ENCODE results near the gene COL6A5. TPM values are rescaled to one million over a fixed set of nuclear protein-coding genes. Genes with fewer than 3 reads are reported as not detected.
"Not testable (repeated sequence)": the region's sequence is repeated elsewhere in the genome, so short reads cannot be mapped to it uniquely, and the experiment has no call there.

COL6A5 gene
- total and polyA plus RNA-seq, 2 experiments from 2014 or later = 0.03 to 0.05 TPM

DNA sequence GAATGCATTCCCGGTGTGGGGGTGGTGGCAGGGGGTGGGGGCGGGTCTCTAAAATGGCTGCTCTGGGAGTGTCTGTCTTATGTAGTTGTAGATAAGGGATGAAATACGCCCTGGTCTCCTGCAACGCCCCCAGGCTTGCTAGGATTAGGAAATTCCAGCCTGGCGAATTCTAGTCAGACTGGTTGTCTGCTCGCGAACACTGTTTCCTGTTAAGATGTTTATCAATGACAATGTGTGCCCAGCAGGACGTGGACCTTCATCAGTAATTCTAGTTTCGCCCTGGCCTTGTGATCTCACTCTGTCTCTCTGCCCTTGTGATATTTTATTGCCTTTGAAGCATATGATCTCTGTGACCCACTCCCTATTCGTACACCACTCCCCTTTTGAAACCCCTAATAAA is 62.8 kb downstream of the COL6A5 start:
- peaks cover 31% of the 10 kb centered on the region for H3K9me3 Mint-ChIP-seq
- not testable (repeated sequence) for H3K4me3 ChIP-seq; H3F3A ChIP-seq (replicated peaks; ENCODE audit: low read depth); H3K27ac ChIP-seq (ENCODE audit: low read depth); H3K4me2 ChIP-seq; H4K20me1 ChIP-seq (replicated peaks; ENCODE audit: insufficient read depth); H3K4me3 Mint-ChIP-seq; H3K27me3 ChIP-seq (ENCODE audit: insufficient read depth); ATAC-seq; H3K36me3 ChIP-seq (ENCODE audit: insufficient read depth); H3K27me3 Mint-ChIP-seq (ENCODE audit: insufficient read depth, low read depth, poor library complexity); H3K4me1 Mint-ChIP-seq; H3K27ac Mint-ChIP-seq; H2AFZ ChIP-seq; H3K4me1 ChIP-seq (ENCODE audit: insufficient read depth); H3K79me2 ChIP-seq (replicated peaks; ENCODE audit: insufficient read depth)
- H3K9me2 ChIP-seq (ENCODE audit: insufficient read depth) = 0 out of 2 replicates have a peak, but pooled peaks cover 10% of the 10 kb centered on the region
- peaks cover 21% of the 10 kb centered on the region; the same call in 2 of the 3 replicates for H3K36me3 Mint-ChIP-seq (ENCODE audit: low read depth)
- DNase-seq (ENCODE audit: low spot score) = peak; percentile 11

DNA sequence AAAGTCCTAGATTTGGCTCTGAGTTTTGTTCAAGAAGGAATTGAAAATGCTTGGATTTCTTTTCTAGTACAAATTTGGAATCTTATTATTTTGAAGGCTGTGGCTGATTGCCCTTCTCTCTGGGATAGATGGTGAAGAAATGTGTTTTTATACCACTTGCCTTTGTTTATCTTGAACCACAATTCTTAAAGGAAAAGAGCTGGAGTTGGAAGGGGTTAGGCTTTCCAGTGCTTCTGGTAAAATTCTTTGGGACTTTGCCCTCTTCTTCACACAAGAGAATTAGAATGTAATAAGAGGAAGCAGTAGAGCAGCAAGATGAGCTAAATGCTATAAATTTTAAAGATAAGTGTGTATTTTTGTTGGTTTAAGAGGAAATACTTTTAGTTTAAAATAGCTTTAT is 65.8 kb downstream of the COL6A5 start:
- H3K4me3 ChIP-seq = no peak overlapping the region
- 0 out of 2 replicates have a peak, but pooled peaks cover 10% of the 10 kb centered on the region for H3K9me2 ChIP-seq (ENCODE audit: insufficient read depth)
- H3K4me2 ChIP-seq = no peak overlapping the region
- no peak overlapping the region for H3K27ac ChIP-seq (ENCODE audit: low read depth)
- Mint-ChIP-seq H3K4me1 (no peaks in the 10 kb centered on the region), H3K4me3 (no peak overlapping the region), H3K27ac (no peak overlapping the region), H3K9me3 (peaks cover 31% of the 10 kb centered on the region), H3K27me3 (ENCODE audit: insufficient read depth, low read depth, poor library complexity) (peaks cover 5% of the 10 kb centered on the region), H3K36me3 (ENCODE audit: low read depth) (peaks cover 21% of the 10 kb centered on the region; the same call in 2 of the 3 replicates)
- ATAC-seq (no peak), DNase-seq (ENCODE audit: low spot score) (no peak)
- peaks cover 5% of the 10 kb centered on the region; the same call in 1 of the 2 replicates for H3K36me3 ChIP-seq (ENCODE audit: insufficient read depth)
- H3K27me3 ChIP-seq (ENCODE audit: insufficient read depth) = no peaks in the 10 kb centered on the region
- peak overlapping the region; percentile 2; the same call in 1 of the 2 replicates for H2AFZ ChIP-seq
- no peaks in the 10 kb centered on the region for H4K20me1 ChIP-seq (replicated peaks; ENCODE audit: insufficient read depth)
- no peaks in the 10 kb centered on the region for H3K79me2 ChIP-seq (replicated peaks; ENCODE audit: insufficient read depth)
- H3K4me1 ChIP-seq (ENCODE audit: insufficient read depth) = no peaks in the 10 kb centered on the region
- H3F3A ChIP-seq (replicated peaks; ENCODE audit: low read depth) = no peaks in the 10 kb centered on the region
- TF ChIP-seq EZH2phosphoT487 (IDR thresholded peaks at IDR 0.05; ENCODE audit: unreplicated experiment) (no peak), NANOG (IDR thresholded peaks at IDR 0.05; ENCODE audit: borderline replicate concordance) (no peak), STAT1 (IDR thresholded peaks at IDR 0.05; ENCODE audit: unreplicated experiment) (no peak), JUNB (IDR thresholded peaks at IDR 0.05; ENCODE audit: unreplicated experiment) (no peak), CREB1 (CRISPR knock-in tag; IDR thresholded peaks at IDR 0.05; ENCODE audit: low read depth) (no peak), EZH2 (IDR thresholded peaks at IDR 0.05; ENCODE audit: low read depth, unreplicated experiment) (no peak), ZNF331 (CRISPR knock-in tag; IDR thresholded peaks at IDR 0.05; ENCODE audit: low read depth) (no peak)
- TF ChIP-seq, protein P1, sequence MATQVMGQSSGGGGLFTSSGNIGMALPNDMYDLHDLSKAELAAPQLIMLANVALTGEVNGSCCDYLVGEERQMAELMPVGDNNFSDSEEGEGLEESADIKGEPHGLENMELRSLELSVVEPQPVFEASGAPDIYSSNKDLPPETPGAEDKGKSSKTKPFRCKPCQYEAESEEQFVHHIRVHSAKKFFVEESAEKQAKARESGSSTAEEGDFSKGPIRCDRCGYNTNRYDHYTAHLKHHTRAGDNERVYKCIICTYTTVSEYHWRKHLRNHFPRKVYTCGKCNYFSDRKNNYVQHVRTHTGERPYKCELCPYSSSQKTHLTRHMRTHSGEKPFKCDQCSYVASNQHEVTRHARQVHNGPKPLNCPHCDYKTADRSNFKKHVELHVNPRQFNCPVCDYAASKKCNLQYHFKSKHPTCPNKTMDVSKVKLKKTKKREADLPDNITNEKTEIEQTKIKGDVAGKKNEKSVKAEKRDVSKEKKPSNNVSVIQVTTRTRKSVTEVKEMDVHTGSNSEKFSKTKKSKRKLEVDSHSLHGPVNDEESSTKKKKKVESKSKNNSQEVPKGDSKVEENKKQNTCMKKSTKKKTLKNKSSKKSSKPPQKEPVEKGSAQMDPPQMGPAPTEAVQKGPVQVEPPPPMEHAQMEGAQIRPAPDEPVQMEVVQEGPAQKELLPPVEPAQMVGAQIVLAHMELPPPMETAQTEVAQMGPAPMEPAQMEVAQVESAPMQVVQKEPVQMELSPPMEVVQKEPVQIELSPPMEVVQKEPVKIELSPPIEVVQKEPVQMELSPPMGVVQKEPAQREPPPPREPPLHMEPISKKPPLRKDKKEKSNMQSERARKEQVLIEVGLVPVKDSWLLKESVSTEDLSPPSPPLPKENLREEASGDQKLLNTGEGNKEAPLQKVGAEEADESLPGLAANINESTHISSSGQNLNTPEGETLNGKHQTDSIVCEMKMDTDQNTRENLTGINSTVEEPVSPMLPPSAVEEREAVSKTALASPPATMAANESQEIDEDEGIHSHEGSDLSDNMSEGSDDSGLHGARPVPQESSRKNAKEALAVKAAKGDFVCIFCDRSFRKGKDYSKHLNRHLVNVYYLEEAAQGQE (IDR thresholded peaks at IDR 0.05; ENCODE audit: unreplicated experiment) = no peak
- TF ChIP-seq, protein P2, sequence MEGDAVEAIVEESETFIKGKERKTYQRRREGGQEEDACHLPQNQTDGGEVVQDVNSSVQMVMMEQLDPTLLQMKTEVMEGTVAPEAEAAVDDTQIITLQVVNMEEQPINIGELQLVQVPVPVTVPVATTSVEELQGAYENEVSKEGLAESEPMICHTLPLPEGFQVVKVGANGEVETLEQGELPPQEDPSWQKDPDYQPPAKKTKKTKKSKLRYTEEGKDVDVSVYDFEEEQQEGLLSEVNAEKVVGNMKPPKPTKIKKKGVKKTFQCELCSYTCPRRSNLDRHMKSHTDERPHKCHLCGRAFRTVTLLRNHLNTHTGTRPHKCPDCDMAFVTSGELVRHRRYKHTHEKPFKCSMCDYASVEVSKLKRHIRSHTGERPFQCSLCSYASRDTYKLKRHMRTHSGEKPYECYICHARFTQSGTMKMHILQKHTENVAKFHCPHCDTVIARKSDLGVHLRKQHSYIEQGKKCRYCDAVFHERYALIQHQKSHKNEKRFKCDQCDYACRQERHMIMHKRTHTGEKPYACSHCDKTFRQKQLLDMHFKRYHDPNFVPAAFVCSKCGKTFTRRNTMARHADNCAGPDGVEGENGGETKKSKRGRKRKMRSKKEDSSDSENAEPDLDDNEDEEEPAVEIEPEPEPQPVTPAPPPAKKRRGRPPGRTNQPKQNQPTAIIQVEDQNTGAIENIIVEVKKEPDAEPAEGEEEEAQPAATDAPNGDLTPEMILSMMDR (conservative IDR thresholded peaks at IDR 0.05; ENCODE audit: low read depth in 2 of 2) = no peak
- TF ChIP-seq, protein P3, sequence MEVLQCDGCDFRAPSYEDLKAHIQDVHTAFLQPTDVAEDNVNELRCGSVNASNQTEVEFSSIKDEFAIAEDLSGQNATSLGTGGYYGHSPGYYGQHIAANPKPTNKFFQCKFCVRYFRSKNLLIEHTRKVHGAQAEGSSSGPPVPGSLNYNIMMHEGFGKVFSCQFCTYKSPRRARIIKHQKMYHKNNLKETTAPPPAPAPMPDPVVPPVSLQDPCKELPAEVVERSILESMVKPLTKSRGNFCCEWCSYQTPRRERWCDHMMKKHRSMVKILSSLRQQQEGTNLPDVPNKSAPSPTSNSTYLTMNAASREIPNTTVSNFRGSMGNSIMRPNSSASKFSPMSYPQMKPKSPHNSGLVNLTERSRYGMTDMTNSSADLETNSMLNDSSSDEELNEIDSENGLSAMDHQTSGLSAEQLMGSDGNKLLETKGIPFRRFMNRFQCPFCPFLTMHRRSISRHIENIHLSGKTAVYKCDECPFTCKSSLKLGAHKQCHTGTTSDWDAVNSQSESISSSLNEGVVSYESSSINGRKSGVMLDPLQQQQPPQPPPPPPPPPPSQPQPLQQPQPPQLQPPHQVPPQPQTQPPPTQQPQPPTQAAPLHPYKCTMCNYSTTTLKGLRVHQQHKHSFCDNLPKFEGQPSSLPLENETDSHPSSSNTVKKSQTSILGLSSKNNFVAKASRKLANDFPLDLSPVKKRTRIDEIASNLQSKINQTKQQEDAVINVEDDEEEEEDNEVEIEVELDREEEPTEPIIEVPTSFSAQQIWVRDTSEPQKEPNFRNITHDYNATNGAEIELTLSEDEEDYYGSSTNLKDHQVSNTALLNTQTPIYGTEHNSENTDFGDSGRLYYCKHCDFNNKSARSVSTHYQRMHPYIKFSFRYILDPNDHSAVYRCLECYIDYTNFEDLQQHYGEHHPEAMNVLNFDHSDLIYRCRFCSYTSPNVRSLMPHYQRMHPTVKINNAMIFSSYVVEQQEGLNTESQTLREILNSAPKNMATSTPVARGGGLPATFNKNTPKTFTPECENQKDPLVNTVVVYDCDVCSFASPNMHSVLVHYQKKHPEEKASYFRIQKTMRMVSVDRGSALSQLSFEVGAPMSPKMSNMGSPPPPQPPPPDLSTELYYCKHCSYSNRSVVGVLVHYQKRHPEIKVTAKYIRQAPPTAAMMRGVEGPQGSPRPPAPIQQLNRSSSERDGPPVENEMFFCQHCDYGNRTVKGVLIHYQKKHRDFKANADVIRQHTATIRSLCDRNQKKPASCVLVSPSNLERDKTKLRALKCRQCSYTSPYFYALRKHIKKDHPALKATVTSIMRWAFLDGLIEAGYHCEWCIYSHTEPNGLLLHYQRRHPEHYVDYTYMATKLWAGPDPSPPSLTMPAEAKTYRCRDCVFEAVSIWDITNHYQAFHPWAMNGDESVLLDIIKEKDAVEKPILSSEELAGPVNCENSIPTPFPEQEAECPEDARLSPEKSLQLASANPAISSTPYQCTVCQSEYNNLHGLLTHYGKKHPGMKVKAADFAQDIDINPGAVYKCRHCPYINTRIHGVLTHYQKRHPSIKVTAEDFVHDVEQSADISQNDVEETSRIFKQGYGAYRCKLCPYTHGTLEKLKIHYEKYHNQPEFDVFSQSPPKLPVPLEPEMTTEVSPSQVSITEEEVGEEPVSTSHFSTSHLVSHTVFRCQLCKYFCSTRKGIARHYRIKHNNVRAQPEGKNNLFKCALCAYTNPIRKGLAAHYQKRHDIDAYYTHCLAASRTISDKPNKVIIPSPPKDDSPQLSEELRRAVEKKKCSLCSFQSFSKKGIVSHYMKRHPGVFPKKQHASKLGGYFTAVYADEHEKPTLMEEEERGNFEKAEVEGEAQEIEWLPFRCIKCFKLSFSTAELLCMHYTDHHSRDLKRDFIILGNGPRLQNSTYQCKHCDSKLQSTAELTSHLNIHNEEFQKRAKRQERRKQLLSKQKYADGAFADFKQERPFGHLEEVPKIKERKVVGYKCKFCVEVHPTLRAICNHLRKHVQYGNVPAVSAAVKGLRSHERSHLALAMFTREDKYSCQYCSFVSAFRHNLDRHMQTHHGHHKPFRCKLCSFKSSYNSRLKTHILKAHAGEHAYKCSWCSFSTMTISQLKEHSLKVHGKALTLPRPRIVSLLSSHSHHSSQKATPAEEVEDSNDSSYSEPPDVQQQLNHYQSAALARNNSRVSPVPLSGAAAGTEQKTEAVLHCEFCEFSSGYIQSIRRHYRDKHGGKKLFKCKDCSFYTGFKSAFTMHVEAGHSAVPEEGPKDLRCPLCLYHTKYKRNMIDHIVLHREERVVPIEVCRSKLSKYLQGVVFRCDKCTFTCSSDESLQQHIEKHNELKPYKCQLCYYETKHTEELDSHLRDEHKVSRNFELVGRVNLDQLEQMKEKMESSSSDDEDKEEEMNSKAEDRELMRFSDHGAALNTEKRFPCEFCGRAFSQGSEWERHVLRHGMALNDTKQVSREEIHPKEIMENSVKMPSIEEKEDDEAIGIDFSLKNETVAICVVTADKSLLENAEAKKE (CRISPR knock-in tag; IDR thresholded peaks at IDR 0.05) = no peak
